ENCODE measurements around the gene DEFB115.

The DEFB115 gene, protein sequence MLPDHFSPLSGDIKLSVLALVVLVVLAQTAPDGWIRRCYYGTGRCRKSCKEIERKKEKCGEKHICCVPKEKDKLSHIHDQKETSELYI

DNA sequence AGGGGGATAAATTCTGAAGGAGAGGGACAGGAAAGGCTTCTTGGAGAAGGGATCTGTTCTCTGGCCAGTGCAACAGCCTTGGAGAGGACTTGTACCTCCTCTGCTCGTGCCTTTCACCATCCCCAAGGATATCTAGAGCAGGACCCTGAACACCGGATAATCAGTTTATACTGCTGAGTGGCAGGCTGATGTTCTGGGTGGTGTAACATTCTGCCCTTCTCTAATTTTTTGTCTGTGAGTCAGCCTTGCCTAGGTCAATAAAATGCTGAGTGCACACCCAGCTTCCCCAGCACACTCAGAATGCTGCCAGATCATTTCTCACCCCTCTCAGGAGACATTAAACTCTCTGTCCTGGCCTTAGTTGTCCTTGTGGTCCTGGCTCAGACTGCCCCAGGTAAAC lies at the start of gene DEFB115:
TSS of gene DEFB115 (plus strand) at position 301 of the 400 bp plus-strand sequence. CDS start at position 301, 0 bp downstream.
- no peak for TF ChIP-seq CTCF (IDR thresholded peaks at IDR 0.05; ENCODE audit: insufficient read depth, low read depth, low read length, missing control alignments)
- no peak within 1 kb of the TSS for H3K4me3 ChIP-seq (ENCODE audit: low read depth, low read length)
- DNase-seq (ENCODE audit: low read depth): no peak

- DNase-seq (ENCODE audit: low read depth): no peak
- no peak overlapping the region for H3K4me3 ChIP-seq (ENCODE audit: low read depth, low read length)
- TF ChIP-seq CTCF (IDR thresholded peaks at IDR 0.05; ENCODE audit: insufficient read depth, low read depth, low read length, missing control alignments): no peak
Measured at GRCh38 chr20:31236953-31237352, 20.5 kb upstream of the DEFB115 start.

- no peak for DNase-seq (ENCODE audit: low read depth)
- no peak for TF ChIP-seq CTCF (IDR thresholded peaks at IDR 0.05; ENCODE audit: insufficient read depth, low read depth, low read length, missing control alignments)
- H3K4me3 ChIP-seq (ENCODE audit: low read depth, low read length): no peak overlapping the region
Measured at GRCh38 chr20:31237763-31238162, 19.7 kb upstream of the DEFB115 start.

DNA sequence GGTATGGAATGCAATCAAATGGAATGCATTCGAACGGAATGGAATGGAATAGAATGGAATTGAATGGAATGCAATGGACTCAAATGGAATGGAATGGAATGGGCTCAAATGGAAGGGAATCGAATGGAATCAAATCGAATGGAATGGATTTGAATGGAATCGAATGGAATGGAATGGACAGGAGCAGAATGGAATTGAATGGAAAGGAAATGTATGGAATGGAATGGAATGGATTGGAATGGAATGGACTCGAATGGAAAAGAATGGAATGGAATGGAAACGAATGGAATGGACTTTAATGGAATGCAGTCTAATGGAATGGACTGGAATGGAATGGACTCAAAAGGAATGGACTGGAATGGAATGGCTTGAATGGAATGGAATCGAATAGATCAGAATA lies 18.3 kb upstream of the DEFB115 start:
- no peak for DNase-seq (ENCODE audit: low read depth)
- no peak for TF ChIP-seq CTCF (IDR thresholded peaks at IDR 0.05; ENCODE audit: insufficient read depth, low read depth, low read length, missing control alignments)
- no peak overlapping the region for H3K4me3 ChIP-seq (ENCODE audit: low read depth, low read length)

DNA sequence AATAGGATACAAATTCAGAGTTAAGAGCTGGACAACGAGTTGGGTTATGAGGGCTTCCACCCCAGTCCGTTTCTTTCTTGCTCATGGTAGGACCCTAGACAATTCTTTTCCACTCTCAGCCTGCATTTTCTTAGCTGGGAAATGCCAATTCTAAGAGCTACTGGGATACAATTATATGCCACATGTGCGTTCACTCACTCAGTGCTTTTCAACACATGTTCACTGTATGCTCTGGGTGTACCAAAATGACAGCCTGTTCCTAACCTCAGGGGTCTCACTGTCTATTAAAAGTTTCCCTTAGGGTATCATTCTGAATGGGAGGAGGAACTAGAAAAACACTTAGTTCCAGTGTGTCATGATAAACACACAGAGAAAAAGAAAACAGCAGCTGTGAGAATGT lies 505 bp upstream of the DEFB115 start:
- H3K4me3 ChIP-seq (ENCODE audit: low read depth, low read length): no peak overlapping the region
- TF ChIP-seq CTCF (IDR thresholded peaks at IDR 0.05; ENCODE audit: insufficient read depth, low read depth, low read length, missing control alignments): no peak
- DNase-seq (ENCODE audit: low read depth): no peak

GRCh38 chr20:31260326-31260932 lies 3.0 kb downstream of the DEFB115 start:
- peak; percentile 62 for TF ChIP-seq CTCF (IDR thresholded peaks at IDR 0.05; ENCODE audit: insufficient read depth, low read depth, low read length, missing control alignments)
- peak; percentile 35 for DNase-seq (ENCODE audit: low read depth)
- no peak overlapping the region for H3K4me3 ChIP-seq (ENCODE audit: low read depth, low read length)

DNA sequence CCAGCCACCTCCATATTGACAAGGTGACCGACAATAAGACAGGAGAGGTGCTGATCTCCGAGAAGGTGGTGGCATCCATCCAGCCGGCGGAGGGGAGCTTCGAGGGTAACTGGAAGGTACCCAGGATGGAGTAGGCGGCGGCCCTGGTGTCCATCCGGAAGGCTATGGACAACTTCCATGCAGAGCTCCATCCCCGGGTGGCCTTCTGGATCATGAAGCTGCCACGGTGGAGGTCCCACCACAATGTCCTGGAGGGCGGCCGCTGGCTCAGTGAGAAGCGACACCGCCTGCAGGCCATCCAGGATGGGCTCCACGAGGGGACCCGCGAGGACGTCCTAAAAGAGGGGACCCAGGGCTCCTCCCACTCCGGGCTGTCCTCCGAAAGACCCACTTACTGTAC lies 17.0 kb downstream of the DEFB115 start:
- DNase-seq (ENCODE audit: low read depth): no peak
- H3K4me3 ChIP-seq (ENCODE audit: low read depth, low read length): no peak overlapping the region
- TF ChIP-seq CTCF (IDR thresholded peaks at IDR 0.05; ENCODE audit: insufficient read depth, low read depth, low read length, missing control alignments): no peak

Data from GM12865 (cell line).